Measurements from ENCODE around the gene GPATCH2. TPM values are rescaled to one million over a fixed set of nuclear protein-coding genes. Genes with fewer than 3 reads are reported as not detected.
A peak's percentile ranks its signal among the peaks of the same experiment; 100 is the strongest.

Gene GPATCH2
- total RNA-seq, 2 experiments from 2014 or later = 9.2 to 9.6 TPM

GRCh38 chr1:217542837-217543236, 88.1 kb downstream of the GPATCH2 start:
- peaks cover 1% of the 10 kb centered on the region for H3K9me3 Mint-ChIP-seq
- H3K27ac Mint-ChIP-seq = no peak overlapping the region
- Histone ChIP-seq H3K27ac (ENCODE audit: low read depth in 1 of 2, low read length in 2 of 2) (no peak overlapping the region), H3K36me3 (ENCODE audit: insufficient read depth, low read length) (no peaks in the 10 kb centered on the region), H3K9me3 (ENCODE audit: control insufficient read depth in 1 of 2, insufficient read depth in 1 of 2, low read length in 2 of 2) (no peaks in the 10 kb centered on the region), H3K4me1 (ENCODE audit: insufficient read depth, low read length) (no peaks in the 10 kb centered on the region), H3K27me3 (ENCODE audit: control insufficient read depth in 1 of 2, insufficient read depth in 2 of 2, low read length in 2 of 2) (no peaks in the 10 kb centered on the region), H3K4me3 (ENCODE audit: low read length) (no peak overlapping the region)
- ATAC-seq (ENCODE audit: poor library complexity) = no peak
- peak in 1 of 14 experiments; percentile 0 for DNase-seq
- H3K4me1 Mint-ChIP-seq (ENCODE audit: low read depth) = no peaks in the 10 kb centered on the region
- ChIA-PET POLR2A (no interaction called here), CTCF (no interaction called here)
- no peak overlapping the region for H3K4me3 Mint-ChIP-seq
- no peaks in the 10 kb centered on the region for H3K27me3 Mint-ChIP-seq
- intact Hi-C loops (cut with DNase I, micrococcal nuclease) = no loop called here
- peaks cover 24% of the 10 kb centered on the region for H3K36me3 Mint-ChIP-seq (ENCODE audit: low read depth)
- no peak for TF ChIP-seq CTCF (IDR thresholded peaks at IDR 0.05)

GRCh38 chr1:217542136-217542777, 88.6 kb downstream of the GPATCH2 start:
- ChIA-PET CTCF (no interaction called here), POLR2A (no interaction called here)
- DNase-seq (no peak), ATAC-seq (ENCODE audit: poor library complexity) (no peak)
- TF ChIP-seq CTCF (IDR thresholded peaks at IDR 0.05) = no peak
- intact Hi-C loops (cut with DNase I, micrococcal nuclease) = no loop called here
- no peaks in the 10 kb centered on the region for H3K27me3 Mint-ChIP-seq
- H3K4me1 Mint-ChIP-seq (ENCODE audit: low read depth) = no peaks in the 10 kb centered on the region
- H3K36me3 Mint-ChIP-seq (ENCODE audit: low read depth) = peaks cover 18% of the 10 kb centered on the region
- no peak overlapping the region for H3K4me3 Mint-ChIP-seq
- Histone ChIP-seq H3K4me3 (ENCODE audit: low read length) (no peak overlapping the region), H3K36me3 (ENCODE audit: insufficient read depth, low read length) (no peaks in the 10 kb centered on the region), H3K27me3 (ENCODE audit: control insufficient read depth in 1 of 2, insufficient read depth in 2 of 2, low read length in 2 of 2) (no peaks in the 10 kb centered on the region), H3K27ac (ENCODE audit: low read depth in 1 of 2, low read length in 2 of 2) (no peak overlapping the region), H3K4me1 (ENCODE audit: insufficient read depth, low read length) (no peaks in the 10 kb centered on the region), H3K9me3 (ENCODE audit: control insufficient read depth in 1 of 2, insufficient read depth in 1 of 2, low read length in 2 of 2) (no peaks in the 10 kb centered on the region)
- no peaks in the 10 kb centered on the region for H3K9me3 Mint-ChIP-seq
- H3K27ac Mint-ChIP-seq = no peak overlapping the region

GRCh38 chr1:217540321-217540720, 90.6 kb downstream of the GPATCH2 start:
- intact Hi-C loops (cut with DNase I, micrococcal nuclease) = no loop called here
- Histone ChIP-seq H3K36me3 (ENCODE audit: insufficient read depth, low read length) (no peaks in the 10 kb centered on the region), H3K27me3 (ENCODE audit: control insufficient read depth in 1 of 2, insufficient read depth in 2 of 2, low read length in 2 of 2) (no peaks in the 10 kb centered on the region), H3K4me3 (ENCODE audit: low read length) (no peak overlapping the region), H3K4me1 (ENCODE audit: insufficient read depth, low read length) (no peaks in the 10 kb centered on the region), H3K9me3 (ENCODE audit: control insufficient read depth in 1 of 2, insufficient read depth in 1 of 2, low read length in 2 of 2) (no peaks in the 10 kb centered on the region), H3K27ac (ENCODE audit: low read depth in 1 of 2, low read length in 2 of 2) (no peak overlapping the region)
- H3K9me3 Mint-ChIP-seq = no peaks in the 10 kb centered on the region
- ChIA-PET POLR2A (no interaction called here), CTCF (no interaction called here)
- no peak for DNase-seq
- peaks cover under 1% of the 10 kb centered on the region for H3K36me3 Mint-ChIP-seq (ENCODE audit: low read depth)
- H3K27me3 Mint-ChIP-seq = no peaks in the 10 kb centered on the region
- H3K27ac Mint-ChIP-seq = no peak overlapping the region
- no peak for ATAC-seq (ENCODE audit: poor library complexity)
- H3K4me1 Mint-ChIP-seq (ENCODE audit: low read depth) = no peaks in the 10 kb centered on the region
- TF ChIP-seq CTCF (IDR thresholded peaks at IDR 0.05) = no peak
- no peak overlapping the region for H3K4me3 Mint-ChIP-seq
